ENCODE results near the gene SNTG2.
"Not testable (repeated sequence)": the region's sequence is repeated elsewhere in the genome, so short reads cannot be mapped to it uniquely, and the experiment has no call there.

Gene SNTG2

DNA sequence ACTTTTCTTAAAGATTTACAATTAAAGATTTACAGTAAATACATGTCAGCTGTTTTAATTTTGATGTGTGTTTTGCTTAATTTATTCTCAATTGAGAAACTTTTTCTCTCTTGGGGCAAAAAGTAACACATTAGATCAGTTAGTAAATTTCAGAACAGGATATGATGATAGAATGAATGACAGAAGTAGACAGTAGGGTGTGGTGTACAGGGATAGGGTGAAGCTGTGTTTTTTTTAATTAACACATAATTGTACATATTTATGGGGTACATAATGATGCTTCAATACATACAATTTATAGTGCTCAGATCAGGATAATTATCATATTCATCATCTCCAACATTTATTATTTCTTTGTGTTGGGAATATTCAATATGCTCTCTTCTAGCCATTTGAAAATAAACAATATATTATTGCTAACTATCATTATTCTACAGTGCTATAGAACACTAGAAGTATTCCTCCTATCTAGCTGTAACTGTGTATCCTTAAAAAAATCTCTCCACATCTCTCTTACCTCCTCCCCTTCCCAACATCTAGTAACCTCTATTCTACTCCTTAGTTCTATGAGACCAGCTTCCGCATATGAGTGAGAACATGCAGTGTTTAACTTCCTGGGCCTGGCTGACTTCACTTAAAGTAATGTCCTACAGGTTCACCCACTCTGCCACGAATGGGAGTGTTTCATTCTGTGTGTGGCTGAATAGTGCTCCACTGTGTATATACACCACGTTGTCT lies 175.2 kb downstream of the SNTG2 start:
- Histone ChIP-seq H3K27me3 (ENCODE audit: insufficient read depth, low read depth, severe bottlenecking) (no peaks in the 10 kb centered on the region), H3K4me3 (ENCODE audit: low read depth, low read length) (no peak overlapping the region), H3K36me3 (no peaks in the 10 kb centered on the region), H3K27ac (no peak overlapping the region), H3K9me3 (ENCODE audit: severe bottlenecking) (no peaks in the 10 kb centered on the region)
- TF ChIP-seq CTCF (IDR thresholded peaks at IDR 0.05; ENCODE audit: low read depth, low read length), result no peak
- no peak for DNase-seq

GRCh38 chr2:1129982-1130381 lies 179.3 kb downstream of the SNTG2 start:
- TF ChIP-seq CTCF (IDR thresholded peaks at IDR 0.05; ENCODE audit: low read depth, low read length), result no peak
- Histone ChIP-seq H3K27me3 (ENCODE audit: insufficient read depth, low read depth, severe bottlenecking) (no peaks in the 10 kb centered on the region), H3K9me3 (ENCODE audit: severe bottlenecking) (no peaks in the 10 kb centered on the region), H3K27ac (no peak overlapping the region), H3K4me3 (ENCODE audit: low read depth, low read length) (no peak overlapping the region), H3K36me3 (no peaks in the 10 kb centered on the region)
- DNase-seq, result no peak

- no peak overlapping the region for H3K27ac ChIP-seq
- H3K4me3 ChIP-seq (ENCODE audit: low read depth, low read length), result no peak overlapping the region
- no peak for DNase-seq
- no peak for TF ChIP-seq CTCF (IDR thresholded peaks at IDR 0.05; ENCODE audit: low read depth, low read length)
- no peaks in the 10 kb centered on the region for H3K9me3 ChIP-seq (ENCODE audit: severe bottlenecking)
- no peaks in the 10 kb centered on the region for H3K27me3 ChIP-seq (ENCODE audit: insufficient read depth, low read depth, severe bottlenecking)
- H3K36me3 ChIP-seq, result no peaks in the 10 kb centered on the region
Measured at GRCh38 chr2:1130922-1131321, 180.3 kb downstream of the SNTG2 start.

DNA sequence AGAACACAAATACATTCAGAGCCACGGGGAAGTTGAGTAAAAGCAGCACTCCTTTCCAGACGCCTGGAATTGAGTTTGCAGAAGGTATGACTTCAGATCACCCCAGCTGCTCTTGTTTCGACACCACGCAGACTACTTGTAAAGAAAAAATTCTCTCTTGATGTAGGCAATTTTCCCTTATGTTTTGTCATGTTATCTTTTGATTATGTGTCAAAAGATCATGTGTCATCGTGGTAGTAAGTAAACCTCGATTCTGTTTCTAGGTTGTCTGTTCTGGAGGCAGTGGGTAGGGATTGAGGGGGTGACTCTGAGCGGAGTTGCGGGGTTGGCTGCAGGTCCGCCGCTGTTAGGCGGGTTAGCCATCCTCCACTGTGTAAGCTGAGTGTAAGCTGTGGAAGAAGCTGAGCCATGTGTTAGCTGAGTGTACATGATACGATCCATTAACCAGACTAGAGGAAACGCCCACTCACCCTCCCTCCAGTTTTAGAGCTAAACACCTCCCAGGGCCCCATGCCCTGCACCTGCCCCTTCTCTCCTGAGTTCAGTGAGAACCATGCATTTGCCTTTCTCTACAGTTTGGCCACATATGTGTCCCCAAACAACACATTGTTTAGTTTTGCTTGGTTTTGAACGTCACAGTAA lies 181.8 kb downstream of the SNTG2 start:
- TF ChIP-seq CTCF (IDR thresholded peaks at IDR 0.05; ENCODE audit: low read depth, low read length), result no peak
- peak; percentile 78 for DNase-seq

GRCh38 chr2:1133896-1134295 lies 183.2 kb downstream of the SNTG2 start:
- H3K27me3 ChIP-seq (ENCODE audit: insufficient read depth, low read depth, severe bottlenecking); H3K27ac ChIP-seq; DNase-seq; H3K4me3 ChIP-seq (ENCODE audit: low read depth, low read length); H3K9me3 ChIP-seq (ENCODE audit: severe bottlenecking); H3K36me3 ChIP-seq: not testable (repeated sequence)

More for the DNA sequence above, 181.8 kb downstream of the SNTG2 start:
- H3K36me3 ChIP-seq, result no peaks in the 10 kb centered on the region
- no peaks in the 10 kb centered on the region for H3K9me3 ChIP-seq (ENCODE audit: severe bottlenecking)
- no peak overlapping the region for H3K27ac ChIP-seq
- H3K27me3 ChIP-seq (ENCODE audit: insufficient read depth, low read depth, severe bottlenecking), result no peaks in the 10 kb centered on the region
- peak overlapping the region; percentile 15 for H3K4me3 ChIP-seq (ENCODE audit: low read depth, low read length)

- H3K36me3 ChIP-seq, result no peaks in the 10 kb centered on the region
- no peak for DNase-seq
- no peak overlapping the region for H3K27ac ChIP-seq
- H3K4me3 ChIP-seq (ENCODE audit: low read depth, low read length), result no peak overlapping the region
- TF ChIP-seq CTCF (IDR thresholded peaks at IDR 0.05; ENCODE audit: low read depth, low read length), result no peak
- no peaks in the 10 kb centered on the region for H3K9me3 ChIP-seq (ENCODE audit: severe bottlenecking)
- no peaks in the 10 kb centered on the region for H3K27me3 ChIP-seq (ENCODE audit: insufficient read depth, low read depth, severe bottlenecking)
Measured at GRCh38 chr2:1134629-1135028, 184.0 kb downstream of the SNTG2 start.

Data from WERI-Rb-1 (cell line).